Neural cell (in vitro differentiated cells): ENCODE measurements around the gene NYAP2.

ENCODE experiments used
- EZH2 ChIP-seq: fragments of 200-600, 300-800 bp; shearing (Covaris generic), sonication (generic); IDR thresholded peaks from 2 replicates; pipeline ENCODE4 v1.6.1; 2014; ENCODE audit warnings: antibody characterized with exemption, low read length, borderline replicate concordance, mild to moderate bottlenecking; ENCODE audit not compliant: insufficient read depth, poor library complexity, severe bottlenecking
- POLR2AphosphoS5 ChIP-seq: IDR thresholded peaks from 2 replicates; pipeline ENCODE4 v1.6.1; 2012
- RAD21 ChIP-seq: fragments of 450-650 bp; conservative IDR thresholded peaks from 2 replicates; pipeline ENCODE4 v1.6.1; 2014; ENCODE audit warnings: antibody characterized with exemption, mild to moderate bottlenecking, moderate library complexity
- REST ChIP-seq: IDR thresholded peaks from 2 replicates; pipeline ENCODE4 v1.6.1; 2012; ENCODE audit warnings: borderline replicate concordance
- TF ChIP-seq, protein P1 (sequence below): fragments of 450-650 bp; IDR thresholded peaks from 2 replicates; pipeline ENCODE4 v1.5.1; 2014; ENCODE audit warnings: antibody characterized with exemption, mild to moderate bottlenecking, moderate library complexity; ENCODE audit not compliant: poor library complexity, severe bottlenecking

GRCh38 chr2:225465827-225466226, 66.3 kb downstream of the NYAP2 start:
- TF ChIP-seq RAD21 (no peak), EZH2 (no peak), REST (no peak), POLR2AphosphoS5 (no peak)
- TF ChIP-seq, protein P1, sequence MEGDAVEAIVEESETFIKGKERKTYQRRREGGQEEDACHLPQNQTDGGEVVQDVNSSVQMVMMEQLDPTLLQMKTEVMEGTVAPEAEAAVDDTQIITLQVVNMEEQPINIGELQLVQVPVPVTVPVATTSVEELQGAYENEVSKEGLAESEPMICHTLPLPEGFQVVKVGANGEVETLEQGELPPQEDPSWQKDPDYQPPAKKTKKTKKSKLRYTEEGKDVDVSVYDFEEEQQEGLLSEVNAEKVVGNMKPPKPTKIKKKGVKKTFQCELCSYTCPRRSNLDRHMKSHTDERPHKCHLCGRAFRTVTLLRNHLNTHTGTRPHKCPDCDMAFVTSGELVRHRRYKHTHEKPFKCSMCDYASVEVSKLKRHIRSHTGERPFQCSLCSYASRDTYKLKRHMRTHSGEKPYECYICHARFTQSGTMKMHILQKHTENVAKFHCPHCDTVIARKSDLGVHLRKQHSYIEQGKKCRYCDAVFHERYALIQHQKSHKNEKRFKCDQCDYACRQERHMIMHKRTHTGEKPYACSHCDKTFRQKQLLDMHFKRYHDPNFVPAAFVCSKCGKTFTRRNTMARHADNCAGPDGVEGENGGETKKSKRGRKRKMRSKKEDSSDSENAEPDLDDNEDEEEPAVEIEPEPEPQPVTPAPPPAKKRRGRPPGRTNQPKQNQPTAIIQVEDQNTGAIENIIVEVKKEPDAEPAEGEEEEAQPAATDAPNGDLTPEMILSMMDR, result no peak
